Skin of body (tissue), 2 donors: ENCODE measurements around the gene CALCB. TPM values are rescaled to one million over a fixed set of nuclear protein-coding genes. Genes with fewer than 3 reads are reported as not detected.

Experiments used
- DNase-seq: peaks from one replicate; lab custom pipeline; 2025; lab: John Stamatoyannopoulos, UW
- total RNA-seq: library from RNA; depleted of rRNA; stranded (reverse); fragments of >200 nt; gene quantifications from one replicate; pipeline ENCODE4 v1.2.3, GENCODE V29; 2014

The CALCB gene
- total RNA-seq, 1 donor from 2014 or later, result 0.20 TPM

DNA sequence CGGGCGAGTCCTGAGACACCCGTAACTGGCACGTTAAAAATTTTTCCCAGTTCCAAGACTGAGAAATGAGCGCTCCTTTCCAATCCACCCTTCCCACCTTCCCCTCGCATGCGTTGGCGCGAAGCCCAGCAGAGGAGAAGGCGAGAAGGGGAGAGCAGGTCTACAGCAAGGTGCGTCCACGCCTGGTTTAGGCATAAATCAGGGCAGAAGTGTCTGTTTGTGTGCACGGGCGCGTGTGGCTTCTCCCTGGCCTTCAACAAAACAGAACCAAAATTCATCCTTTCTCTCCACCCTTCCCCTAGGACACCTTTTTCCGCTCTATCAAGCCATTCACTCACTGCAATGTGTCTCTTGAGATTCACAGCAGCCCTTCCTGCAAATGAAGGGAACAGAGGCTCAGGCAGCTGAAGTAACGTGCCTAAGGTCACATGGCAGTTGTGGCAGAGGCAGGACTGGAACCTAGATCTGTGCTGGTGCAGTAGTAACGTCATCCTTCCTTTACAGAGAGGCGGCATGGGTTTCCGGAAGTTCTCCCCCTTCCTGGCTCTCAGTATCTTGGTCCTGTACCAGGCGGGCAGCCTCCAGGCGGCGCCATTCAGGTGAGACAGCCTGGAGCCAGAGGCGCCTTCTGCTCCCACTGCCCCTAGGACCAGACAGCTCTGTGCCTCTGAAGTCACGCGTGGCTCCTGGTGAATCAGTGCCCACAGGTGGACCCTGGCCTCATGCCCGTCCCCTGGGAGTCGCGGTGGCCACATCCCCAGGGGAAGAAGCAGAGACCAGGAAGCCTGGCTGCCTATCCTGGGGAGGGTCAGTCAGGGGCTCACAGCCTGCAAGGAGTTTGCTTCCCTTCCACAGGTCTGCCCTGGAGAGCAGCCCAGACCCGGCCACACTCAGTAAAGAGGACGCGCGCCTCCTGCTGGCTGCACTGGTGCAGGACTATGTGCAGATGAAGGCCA is 1.1 kb downstream of the CALCB start:
- no peak for DNase-seq

DNA sequence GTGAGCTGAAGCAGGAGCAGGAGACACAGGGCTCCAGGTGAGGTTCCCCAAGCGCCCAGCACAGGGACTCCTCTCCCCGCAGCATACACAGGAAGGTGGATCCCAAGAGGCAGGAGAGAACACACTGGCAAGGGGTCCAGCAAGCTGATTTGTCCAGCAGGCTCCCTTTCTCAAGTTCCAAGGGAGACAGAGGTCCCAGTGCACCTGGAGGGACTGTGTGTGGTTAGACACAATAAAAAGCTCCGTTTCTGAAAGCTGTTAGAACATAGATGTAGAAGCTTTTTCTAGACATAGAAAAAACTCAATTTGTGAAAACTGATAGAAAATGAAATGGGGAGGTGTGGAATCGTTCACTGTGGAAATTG is 1.8 kb downstream of the CALCB start:
- DNase-seq, result no peak

DNA sequence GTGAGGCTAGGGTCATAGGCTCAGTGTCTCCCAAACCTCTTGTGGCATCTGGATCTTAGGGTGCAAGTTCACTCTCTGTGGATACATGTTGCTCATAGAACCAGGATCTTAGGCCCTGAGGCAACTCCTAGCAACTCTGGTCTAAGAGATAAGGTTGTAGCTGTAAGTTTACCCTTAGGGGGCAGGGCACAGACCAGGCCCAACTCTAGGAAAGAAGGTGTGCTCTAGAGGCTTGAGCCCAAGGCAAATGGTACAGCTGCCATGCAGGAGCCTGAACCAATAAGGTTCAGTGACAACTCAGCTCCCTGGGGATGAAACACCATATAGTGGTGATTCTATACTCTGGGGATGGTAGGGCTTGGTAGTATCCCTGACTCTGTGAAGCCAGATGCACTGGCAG is 17.8 kb downstream of the CALCB start:
- DNase-seq, result no peak

DNA sequence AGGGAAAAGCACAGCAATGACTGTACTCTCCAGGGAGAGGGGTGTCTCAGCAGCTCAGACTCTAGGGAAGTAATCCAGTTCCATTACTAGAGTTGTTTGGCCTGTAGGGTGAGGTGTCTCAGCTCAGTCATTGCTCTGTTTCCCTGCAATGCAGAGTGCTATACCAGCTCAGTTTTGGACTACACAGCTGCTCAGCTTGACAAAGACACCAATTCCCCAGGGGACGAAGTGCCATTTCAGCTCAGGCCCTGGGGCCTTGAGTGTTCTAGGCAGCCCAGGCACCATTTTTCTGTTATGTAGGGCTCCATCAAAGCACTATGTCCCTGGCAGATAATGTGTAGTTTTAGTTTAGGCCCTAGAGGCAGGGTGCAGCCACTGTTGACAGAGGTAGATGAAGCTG is 18.2 kb downstream of the CALCB start:
- no peak for DNase-seq

DNA sequence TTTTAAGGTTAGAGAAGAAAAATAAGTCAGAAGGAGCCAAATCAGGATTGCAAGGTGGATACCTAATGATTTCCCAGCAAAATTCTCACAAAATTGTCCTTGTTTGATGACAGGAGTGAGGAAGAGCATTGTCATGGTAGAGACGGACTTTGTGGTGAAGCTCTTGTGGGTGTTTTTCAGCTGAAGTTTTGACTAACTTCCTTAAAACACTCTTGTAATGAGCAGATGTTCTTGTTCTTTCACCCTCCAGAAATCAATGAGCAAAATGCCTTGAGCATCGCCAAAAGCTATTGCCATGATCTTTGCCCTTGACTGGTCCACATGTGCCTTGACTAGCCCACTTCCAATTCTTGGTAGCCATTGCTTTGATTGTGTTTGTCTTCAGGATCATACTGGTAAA is 20.0 kb downstream of the CALCB start:
- DNase-seq, result no peak

DNA sequence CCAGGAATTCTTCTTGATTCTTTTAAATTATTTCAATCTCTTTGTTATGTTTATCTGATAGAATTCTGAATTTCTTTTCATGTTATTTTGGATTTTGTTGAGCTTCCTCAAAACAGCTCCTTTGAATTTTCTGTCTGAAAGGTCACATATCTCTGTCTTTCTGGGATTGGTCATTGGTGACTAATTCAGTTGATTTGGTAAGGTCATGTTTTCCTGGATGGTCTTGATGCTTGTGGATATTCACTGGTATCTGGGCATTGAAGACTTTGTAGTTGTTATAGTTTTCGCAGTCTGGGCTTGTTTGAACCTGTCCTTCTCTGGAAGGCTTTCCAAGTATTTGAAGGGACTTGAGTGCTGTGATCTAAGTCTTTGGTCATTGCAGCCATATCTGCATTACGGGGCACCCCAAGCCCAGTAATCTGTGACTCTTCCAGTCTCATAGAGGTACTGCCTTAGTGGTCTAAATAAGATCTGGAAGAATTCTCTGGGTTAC is 22.4 kb downstream of the CALCB start:
- DNase-seq, result no peak

DNA sequence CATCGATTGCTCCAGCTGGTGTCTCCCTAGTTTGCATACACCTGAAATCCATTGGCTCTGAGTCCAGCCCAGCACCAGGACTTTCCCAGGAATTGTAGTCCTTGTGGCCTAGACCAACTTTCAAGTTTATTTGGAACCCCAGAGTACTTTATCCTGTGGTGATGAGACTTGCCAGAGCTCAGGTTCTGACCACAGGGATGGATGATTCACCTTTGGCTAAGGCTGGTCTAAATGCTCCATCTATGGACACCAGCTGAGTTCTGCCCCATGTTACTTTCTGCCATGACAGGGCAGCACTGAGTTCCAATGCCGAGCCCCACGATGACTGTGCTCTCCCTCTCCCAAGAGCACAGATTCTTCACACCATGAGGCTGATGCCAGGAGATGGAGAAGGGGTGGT is 24.0 kb downstream of the CALCB start:
- DNase-seq, result no peak

DNA sequence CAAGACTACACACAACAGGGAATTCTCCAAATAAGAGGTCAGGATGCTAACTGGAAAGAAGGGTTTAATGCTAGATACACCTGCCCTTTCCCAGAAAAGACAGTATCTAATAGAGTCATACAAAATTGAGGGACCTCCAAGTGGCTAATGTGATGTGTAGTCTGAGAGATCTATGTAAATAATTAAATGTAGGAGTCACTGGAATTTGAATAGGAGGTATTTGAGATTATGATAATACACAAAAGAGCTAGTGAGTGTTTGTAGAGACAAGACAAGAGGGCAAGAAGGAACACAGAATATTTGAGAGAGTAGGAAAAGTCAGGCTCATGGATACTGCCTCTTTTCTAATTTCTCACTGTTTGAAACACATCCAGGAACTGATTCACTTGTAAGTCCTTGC is 25.9 kb downstream of the CALCB start:
- DNase-seq, result no peak

DNA sequence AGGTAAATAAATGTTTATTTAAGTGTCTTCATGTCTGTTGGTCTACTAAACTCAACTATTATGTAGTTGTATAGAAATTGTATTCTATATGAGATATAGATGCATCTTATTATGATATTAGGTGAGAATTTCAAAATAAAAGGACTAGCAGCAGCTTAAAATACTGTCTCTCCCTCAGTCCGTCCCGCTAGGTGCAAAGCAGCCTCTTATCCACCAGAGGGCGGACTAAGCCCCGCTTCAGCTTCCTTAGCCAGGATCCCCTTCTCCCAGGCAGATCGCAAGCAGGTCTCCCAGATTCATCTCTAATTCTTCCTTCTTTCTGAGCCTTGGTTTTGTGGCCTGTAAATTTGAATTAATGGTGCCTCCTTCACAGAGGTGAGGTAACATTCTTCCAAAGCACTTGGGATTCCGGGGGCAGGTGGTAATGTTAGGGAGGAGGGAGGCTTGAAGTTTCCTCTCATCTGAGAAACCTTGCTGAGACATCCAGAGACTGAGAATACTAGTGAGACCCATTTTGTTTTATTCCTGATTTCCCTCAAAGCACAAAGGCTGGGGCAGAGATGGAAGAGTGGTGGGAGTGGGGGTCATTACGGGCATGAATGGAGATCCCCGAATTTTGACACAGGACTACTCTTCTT is 27.8 kb downstream of the CALCB start:
- peak; percentile 60 for DNase-seq

DNA sequence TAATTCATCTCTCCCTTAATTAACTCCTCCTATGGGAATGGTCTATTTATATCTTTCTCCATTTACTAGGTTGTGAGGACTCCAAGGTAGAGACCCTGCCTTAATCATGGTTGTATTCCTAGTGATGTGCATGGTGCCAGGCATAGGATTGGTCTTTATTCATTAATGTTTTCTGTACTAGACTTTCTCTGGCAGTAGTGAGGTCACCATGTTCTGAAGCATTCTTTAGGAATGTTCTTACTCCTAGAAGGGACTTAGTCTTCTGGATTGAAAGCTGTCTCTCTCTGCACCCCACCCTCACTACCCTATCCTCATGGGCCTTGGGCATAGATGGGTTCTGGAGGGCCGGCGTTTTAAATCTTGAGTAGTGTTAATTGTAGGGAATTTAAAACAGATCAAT is 30.8 kb downstream of the CALCB start:
- DNase-seq, result no peak

DNA sequence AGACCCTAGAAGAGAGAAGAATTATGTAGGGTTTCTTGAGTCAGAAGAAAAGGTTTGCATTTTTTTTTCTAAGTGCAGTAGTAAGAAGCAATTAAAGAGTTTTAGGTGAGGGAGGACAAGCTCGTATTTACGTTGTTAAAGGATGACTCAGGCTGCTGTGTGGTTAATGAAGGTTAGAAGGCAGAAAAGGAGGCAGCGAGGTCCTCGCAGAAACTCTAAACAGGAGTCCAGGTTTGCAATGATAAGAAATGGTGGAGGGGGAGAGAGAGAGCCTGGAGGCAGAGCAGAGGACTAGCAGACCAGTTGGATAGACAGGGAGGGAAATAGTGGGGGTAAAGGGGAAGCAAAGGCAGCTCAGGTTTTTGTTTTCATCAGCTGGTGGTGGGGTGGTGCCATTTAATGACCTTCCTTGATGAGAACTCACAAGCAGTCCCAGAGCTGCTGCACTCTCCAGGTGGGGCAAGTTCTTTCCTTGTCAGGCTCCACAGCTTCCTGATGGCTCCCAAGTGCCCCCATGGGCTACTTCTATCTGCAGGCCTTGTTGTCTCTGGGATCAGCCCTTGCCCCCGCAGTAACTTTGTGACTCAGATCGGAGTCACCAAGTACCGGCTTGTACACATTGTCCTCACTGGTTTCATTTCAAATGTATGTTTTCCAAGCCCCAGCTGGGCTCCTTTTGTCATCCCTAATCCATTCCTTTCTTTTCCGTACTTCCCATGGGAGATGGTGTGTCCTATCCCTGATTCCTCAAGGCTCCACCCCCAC is 33.0 kb downstream of the CALCB start:
- DNase-seq, result no peak

DNA sequence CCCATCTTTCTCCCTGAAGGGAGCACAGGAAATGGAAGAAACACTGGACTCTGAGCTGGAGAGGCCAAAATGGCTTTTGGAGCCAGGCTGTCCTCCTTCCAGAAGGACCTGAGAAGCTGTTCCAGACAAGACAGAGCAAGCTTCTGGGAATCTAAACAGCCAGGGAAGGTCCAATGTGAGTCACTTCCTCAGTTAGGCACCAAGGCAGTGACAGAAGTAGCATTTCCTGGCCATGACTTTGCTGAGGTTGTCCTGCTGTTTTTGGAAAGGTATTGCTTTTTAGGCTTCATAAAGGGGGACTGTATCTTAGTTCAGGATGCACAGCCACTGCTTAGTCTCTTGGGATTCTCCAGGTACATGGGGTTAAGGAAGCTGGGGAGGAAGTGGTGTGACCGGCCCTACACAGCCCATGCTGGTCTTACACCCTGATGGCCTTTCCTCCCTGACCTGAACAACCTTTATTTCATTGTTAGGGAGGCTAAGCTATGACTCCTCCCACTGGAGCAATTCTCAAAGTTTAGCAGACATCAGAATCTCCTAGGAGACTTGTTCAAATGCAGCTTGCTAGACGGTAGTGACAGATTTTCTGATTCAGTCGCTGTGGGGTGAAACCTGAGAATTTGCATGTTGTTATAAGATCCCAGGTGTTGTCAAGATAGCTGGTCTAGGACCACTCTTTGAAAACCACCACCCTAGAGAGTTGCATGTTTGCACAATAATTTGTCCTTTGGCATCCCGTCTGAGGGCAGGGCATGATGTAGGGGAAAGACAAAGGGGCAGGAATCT is 34.5 kb downstream of the CALCB start:
- DNase-seq, result no peak

DNA sequence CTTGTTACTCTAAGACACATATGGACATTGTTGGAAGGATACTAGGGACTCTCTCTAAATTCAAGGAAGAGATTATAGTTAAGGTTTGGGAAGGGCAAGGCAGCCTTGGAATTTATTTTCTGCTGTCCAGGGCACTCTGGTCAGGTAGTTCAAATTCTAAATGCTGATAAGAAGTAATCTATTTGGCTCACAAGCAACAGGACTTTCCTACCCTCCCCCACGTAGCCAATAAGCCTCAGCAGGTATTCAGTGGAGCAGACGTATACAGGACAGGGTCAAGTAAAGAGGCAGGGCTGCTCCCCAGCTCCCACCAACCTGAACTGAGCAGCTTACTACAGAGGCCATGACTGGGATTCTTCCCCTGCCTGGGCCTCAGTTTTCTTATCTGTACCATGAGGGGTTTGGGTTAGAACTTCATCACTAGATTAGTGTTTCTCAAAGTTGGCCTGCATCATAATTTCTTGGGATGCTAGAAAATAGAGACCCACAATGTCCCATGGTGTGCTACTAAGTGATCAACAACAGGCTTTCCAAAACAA is 35.3 kb downstream of the CALCB start:
- DNase-seq, result no peak

DNA sequence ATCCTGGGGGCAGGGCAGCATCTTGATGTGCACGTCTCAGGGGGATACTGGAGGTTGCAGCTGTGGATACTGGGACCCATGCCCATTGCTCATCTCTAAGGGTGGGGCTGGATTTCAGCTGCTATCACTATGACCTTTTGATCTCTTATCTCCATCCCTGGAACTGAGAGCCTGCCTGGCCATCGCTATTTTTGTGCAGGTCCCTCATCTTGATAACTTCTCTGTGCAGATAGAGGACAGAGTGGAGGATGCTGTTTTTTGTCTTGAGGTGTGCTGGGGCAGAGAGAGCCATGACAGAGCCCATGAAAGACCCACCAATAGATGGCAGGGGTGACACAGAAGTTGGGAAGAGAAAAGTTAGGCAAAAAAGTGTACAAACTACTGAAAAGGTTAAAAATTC is 36.2 kb downstream of the CALCB start:
- DNase-seq, result no peak

DNA sequence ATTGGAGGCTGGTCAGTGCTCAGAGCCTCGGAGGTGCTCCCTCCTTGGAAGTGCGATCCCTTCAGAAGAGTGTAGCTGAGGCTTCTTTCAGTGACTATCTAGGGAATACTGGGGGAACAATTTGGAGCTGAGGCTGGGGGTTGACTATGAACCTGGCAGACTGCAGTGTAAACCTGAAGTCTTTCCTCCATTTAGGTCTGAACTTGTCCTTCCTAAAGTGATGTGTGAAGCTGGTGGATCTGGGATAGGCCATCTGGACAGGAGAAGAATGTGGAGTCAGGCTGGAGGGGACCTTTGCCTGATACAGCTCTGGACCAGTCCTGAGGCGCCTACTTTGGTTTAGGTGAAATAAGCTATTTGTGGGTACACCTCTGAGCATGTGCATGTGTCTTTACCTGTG is 37.8 kb downstream of the CALCB start:
- no peak for DNase-seq

DNA sequence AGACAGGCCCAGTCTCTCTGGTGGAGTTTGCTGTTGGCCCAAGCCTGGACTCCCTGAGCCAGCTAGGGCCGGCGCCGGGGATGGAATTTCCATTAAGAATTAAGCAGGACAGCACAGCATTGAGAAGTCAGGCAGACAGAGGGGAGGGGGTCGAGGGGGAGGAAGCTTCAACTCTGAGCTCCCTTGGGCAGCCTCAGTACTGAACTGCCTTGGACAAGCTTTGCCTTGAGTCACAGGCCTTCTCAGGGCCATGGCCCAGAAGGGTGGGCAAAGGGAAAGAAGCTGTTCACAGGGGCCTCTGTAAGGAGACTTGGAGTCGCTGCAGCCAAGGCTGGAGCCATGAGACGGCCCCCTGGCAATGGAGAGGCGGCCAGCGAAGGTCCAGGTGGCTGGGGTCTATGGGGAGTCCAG is 38.7 kb downstream of the CALCB start:
- peak; percentile 21 for DNase-seq

DNA sequence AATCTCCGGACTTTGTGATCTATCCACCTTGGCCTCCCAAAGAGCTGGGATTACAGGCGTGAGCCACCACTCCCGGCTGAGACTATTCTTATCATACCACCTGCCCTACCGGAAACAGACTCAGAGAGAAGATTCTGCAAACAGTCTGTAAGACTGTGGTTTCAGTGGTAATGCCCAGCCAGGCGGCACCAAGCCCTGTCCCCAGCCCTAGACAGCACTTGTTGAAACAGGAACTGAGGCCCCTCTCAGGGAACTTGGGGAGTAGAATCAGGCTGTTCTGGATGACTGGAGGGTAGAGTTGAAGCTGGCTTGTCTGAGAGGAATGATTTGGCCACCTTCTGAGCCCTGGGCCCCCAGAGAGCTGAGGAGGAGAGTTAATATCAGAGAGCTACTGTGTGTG is 40.0 kb downstream of the CALCB start:
- no peak for DNase-seq

DNA sequence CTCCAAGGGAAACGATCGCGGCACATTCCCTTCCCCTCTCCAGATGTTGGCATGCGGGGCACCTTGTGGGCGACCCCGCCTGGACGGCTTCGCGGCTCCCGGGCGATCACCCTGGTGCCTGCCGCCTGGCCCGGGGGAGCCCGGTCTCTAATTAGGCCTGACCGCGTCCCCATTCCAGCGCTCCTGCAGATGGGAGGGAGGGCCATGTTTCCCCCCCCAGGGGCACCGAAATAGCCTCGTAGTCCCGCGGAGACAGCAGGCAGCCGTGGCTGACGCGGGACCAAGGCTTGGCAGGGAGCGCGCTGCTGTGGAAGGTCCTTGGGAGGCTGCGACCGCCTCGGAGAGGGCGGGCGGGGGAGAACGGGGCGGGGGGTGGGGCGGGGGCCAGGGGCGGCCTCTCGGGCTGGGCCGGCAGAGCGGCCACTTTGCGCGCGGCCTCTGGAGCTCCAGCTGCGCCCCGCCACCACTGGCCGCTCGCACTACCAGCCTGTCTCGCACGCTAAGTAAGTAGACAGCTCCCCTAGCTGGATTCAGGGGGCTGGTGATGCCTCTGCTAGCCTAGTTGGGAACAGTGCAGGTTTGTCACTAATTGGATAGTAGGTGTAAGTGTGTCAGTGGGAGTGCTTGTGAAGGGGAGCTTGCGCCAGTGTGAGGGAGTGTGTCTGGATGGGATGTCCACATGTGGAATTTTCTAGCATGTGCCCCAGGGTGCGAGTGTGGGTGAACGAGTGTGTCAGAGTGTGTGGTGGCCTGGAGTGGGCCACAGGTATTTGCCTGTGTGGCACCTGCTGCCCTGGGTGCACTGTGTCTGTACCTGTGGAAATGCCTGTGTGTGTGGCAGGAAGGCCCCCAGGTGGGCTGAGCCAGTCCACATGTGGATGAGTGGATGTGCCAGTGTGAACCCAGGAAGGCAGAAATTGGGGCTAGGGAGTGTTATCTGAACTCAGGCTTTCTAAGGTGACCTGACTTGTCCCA is 41.4 kb downstream of the CALCB start, which contains the start of gene INSC:
TSS of gene INSC (plus strand) at position 423 of the 975 bp plus-strand sequence. CDS start 34,252 bp downstream, outside the sequence.
- no peak for DNase-seq

DNA sequence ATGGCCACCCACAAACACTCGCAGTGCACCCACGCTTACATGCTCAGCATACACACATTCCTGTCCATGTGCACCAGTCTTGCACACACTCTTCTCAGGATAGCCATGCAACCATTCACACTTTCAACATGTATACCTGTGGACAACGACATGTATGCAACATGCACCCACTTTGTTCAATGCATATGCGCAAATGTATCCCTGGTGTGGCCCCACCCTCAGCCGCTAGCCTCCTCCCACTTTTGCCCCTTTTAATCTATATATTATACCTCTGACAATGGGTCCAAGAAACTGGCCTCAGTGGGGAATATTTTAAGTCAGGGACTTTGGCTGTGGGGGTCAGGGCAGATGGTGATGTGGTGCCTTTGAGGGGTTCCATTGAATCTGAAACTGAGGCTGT is 42.3 kb downstream of the CALCB start:
- no peak for DNase-seq

DNA sequence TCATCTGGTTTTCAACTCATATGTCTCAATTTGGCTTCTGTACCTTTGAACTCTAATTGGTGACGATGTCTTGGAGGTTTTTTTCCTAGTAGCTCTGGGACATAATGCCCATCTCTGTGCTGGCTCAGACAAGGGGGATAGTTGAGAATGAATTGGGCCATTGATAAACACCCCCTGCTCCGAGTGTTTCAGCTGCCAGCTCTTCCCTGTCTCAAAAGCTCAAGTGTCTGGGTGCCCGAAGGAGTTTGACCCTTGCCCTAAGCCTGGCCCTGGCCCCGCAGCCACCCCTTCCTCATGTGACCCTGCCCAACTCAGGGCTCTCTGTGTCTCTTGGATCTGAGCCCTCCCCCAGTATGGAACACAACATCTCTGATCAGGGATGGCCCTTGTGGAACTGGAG is 44.4 kb downstream of the CALCB start:
- peak; percentile 46 for DNase-seq
